ENCODE results near the gene KRT13.

DNA sequence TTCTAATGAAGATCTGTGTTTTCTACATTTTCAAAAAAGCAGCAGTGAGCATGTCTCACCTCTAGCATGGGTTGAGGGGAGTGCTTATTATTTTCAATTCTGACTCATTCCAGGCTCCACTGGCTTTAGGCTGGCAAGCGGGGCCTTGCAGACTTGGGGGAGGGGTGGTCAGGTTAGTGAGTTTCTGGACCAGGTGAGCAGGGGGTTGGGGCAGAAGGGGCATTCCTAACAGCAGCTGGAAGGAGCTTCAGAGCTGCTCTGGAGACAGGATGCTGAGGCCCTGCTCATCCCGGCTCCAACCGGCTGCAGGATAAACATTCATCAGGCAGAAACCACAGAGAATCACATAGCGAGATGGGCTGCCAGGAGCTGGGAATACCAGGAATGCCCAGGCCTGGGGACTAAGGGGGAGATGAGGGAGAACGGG is 33.2 kb upstream of the KRT13 start:
- TF ChIP-seq, protein P1, sequence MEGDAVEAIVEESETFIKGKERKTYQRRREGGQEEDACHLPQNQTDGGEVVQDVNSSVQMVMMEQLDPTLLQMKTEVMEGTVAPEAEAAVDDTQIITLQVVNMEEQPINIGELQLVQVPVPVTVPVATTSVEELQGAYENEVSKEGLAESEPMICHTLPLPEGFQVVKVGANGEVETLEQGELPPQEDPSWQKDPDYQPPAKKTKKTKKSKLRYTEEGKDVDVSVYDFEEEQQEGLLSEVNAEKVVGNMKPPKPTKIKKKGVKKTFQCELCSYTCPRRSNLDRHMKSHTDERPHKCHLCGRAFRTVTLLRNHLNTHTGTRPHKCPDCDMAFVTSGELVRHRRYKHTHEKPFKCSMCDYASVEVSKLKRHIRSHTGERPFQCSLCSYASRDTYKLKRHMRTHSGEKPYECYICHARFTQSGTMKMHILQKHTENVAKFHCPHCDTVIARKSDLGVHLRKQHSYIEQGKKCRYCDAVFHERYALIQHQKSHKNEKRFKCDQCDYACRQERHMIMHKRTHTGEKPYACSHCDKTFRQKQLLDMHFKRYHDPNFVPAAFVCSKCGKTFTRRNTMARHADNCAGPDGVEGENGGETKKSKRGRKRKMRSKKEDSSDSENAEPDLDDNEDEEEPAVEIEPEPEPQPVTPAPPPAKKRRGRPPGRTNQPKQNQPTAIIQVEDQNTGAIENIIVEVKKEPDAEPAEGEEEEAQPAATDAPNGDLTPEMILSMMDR (IDR thresholded peaks at IDR 0.05; ENCODE audit: low read depth, low read length, poor library complexity, severe bottlenecking): no peak
- no peak for TF ChIP-seq EZH2phosphoT487 (IDR thresholded peaks at IDR 0.05; ENCODE audit: borderline replicate concordance, low read length)

Measured in DOHH2 (cell line).